ENCODE measurements around the gene NGFR.
A peak's percentile ranks its signal among the peaks of the same experiment; 100 is the strongest.

NGFR gene

DNA sequence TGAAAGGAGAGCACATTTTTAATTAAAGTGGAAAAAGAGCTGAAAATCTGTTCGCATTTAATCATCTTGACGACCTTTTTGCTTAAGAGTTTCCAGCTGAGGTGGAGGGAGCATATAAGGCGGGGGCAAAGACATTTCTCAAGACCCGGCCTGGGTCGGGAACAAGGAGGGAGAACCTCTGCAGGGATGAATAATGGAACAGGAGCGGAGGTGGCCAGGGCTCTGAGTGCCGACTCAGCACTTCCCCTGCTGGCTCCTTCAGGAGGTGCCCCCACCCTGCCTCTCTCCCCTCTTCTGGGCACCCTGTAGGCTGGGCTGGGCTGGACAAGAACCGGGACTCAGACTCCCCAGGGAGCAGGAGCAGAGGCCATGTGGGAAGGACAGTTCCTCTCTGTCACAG lies 7.9 kb upstream of the NGFR start:
- H3K27ac ChIP-seq, result no peak overlapping the region
- no peaks in the 10 kb centered on the region for H3K9me3 ChIP-seq (ENCODE audit: low read depth, low read length)
- H3K4me3 ChIP-seq, result no peak overlapping the region
- no peak for TF ChIP-seq FOXP2 (optimal IDR thresholded peaks at IDR 0.05; ENCODE audit: control extremely low read depth, extremely low read length, insufficient read depth)
- no peak for TF ChIP-seq EZH2 (IDR thresholded peaks at IDR 0.05)
- TF ChIP-seq POLR2AphosphoS5 (IDR thresholded peaks at IDR 0.05; ENCODE audit: borderline replicate concordance, low read depth, low read length), result no peak
- DNase-seq (ENCODE audit: low read depth, low spot score), result no peak
- H3K9ac ChIP-seq (ENCODE audit: insufficient read length), result no peak overlapping the region
- H3K36me3 ChIP-seq (ENCODE audit: insufficient read depth, low read length), result no peaks in the 10 kb centered on the region

DNA sequence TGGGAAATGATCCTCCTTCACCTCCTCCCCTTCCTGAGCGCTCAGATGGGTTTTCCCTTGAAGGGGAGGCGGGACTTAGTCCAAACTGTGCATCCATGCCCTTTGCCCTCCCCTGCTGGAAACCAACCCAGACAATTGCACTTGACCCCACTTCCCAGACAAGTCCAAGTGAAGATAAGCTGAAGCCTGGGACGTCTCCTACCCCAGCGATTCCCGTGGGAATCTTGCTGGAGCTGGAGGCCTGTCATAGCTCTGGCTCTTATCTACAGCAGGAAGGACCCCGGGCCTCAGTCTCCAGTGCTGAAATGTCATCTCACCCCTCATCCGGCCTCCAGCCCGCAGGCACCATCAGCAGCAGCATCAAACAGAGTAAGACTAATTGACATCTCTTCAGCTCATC lies 6.5 kb upstream of the NGFR start:
- DNase-seq (ENCODE audit: low read depth, low spot score), result no peak
- TF ChIP-seq POLR2AphosphoS5 (IDR thresholded peaks at IDR 0.05; ENCODE audit: borderline replicate concordance, low read depth, low read length), result no peak
- TF ChIP-seq FOXP2 (optimal IDR thresholded peaks at IDR 0.05; ENCODE audit: control extremely low read depth, extremely low read length, insufficient read depth), result no peak
- no peak for TF ChIP-seq EZH2 (IDR thresholded peaks at IDR 0.05)
- Histone ChIP-seq H3K4me3 (no peak overlapping the region), H3K9me3 (ENCODE audit: low read depth, low read length) (no peaks in the 10 kb centered on the region), H3K9ac (ENCODE audit: insufficient read length) (no peak overlapping the region), H3K27ac (no peak overlapping the region), H3K36me3 (ENCODE audit: insufficient read depth, low read length) (no peaks in the 10 kb centered on the region)

DNA sequence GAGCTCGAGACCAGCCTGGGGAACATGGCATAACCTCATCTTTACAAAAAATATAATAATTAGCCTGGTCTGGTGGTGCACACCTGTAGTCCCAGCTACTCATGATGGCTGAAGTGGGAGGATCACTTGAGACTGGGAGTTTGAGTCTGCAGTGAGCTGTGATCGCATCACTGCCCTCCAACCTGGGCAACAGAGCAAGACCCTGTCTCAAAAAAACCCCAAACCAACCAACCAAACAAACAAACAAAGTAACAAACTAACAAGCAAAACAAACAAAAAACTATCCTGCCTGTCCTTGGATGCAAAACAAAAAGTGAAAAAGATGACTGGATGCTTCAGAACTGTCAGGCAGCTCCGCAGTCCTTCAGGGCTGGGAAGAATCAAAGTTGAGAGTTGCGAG lies 5.7 kb upstream of the NGFR start:
- Histone ChIP-seq H3K27ac (no peak overlapping the region), H3K36me3 (ENCODE audit: insufficient read depth, low read length) (no peaks in the 10 kb centered on the region), H3K4me3 (no peak overlapping the region), H3K9me3 (ENCODE audit: low read depth, low read length) (no peaks in the 10 kb centered on the region), H3K9ac (ENCODE audit: insufficient read length) (no peak overlapping the region)
- no peak for DNase-seq (ENCODE audit: low read depth, low spot score)
- TF ChIP-seq EZH2 (IDR thresholded peaks at IDR 0.05), result no peak
- no peak for TF ChIP-seq FOXP2 (optimal IDR thresholded peaks at IDR 0.05; ENCODE audit: control extremely low read depth, extremely low read length, insufficient read depth)
- no peak for TF ChIP-seq POLR2AphosphoS5 (IDR thresholded peaks at IDR 0.05; ENCODE audit: borderline replicate concordance, low read depth, low read length)

DNA sequence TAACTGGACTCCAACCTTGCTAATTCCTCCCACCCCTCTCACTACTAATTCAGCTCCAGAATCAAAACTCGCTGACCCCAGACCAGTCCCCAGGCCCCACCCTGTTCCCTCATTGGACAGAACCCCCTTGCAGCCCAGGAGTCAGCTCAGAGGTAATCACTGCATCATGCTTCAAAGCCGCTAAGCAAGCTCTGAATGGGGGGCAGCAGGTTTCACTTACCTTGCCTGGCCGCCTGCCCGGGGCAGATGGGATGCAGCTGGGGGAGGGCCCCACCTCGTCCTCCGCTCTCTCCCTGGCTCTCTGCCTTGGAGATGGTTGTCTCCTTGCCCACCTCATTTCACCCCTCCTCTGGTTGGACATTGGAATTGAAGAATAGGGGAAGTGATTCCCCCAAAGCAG lies 4.8 kb upstream of the NGFR start:
- Histone ChIP-seq H3K4me3 (no peak overlapping the region), H3K36me3 (ENCODE audit: insufficient read depth, low read length) (no peaks in the 10 kb centered on the region), H3K9me3 (ENCODE audit: low read depth, low read length) (no peaks in the 10 kb centered on the region), H3K27ac (no peak overlapping the region), H3K9ac (ENCODE audit: insufficient read length) (no peak overlapping the region)
- DNase-seq (ENCODE audit: low read depth, low spot score), result no peak
- TF ChIP-seq FOXP2 (optimal IDR thresholded peaks at IDR 0.05; ENCODE audit: control extremely low read depth, extremely low read length, insufficient read depth) (no peak), EZH2 (IDR thresholded peaks at IDR 0.05) (no peak), POLR2AphosphoS5 (IDR thresholded peaks at IDR 0.05; ENCODE audit: borderline replicate concordance, low read depth, low read length) (no peak)

DNA sequence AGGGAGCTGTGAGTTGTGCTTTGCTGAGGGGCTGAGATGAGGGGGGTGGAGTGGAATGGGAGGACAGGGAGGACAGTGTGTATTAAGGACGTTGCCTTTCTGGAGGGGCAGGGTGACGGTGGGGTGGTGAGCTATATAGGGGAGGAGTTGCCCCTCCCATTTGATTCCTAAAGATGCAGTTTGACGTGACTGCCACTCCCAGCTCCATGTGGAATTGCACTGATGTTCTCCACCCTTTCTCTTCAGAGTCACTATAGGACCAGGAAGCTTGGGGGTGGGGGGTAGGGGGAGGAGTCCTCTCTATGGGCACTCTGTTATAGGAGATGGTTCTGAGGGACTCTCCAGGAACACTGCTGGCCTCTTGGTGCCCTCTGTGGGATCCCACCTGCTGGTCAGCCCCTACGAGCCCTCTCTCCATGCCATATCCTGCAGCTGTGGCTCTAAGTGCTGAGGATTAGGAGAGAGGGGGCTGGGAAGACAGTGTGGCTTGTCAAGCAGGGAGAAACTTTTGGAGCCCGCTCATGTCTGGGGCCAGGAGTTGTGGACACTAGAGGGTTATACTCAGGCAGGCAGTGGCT lies 3.8 kb upstream of the NGFR start:
- Histone ChIP-seq H3K9me3 (ENCODE audit: low read depth, low read length) (no peaks in the 10 kb centered on the region), H3K27ac (no peak overlapping the region), H3K9ac (ENCODE audit: insufficient read length) (no peak overlapping the region), H3K36me3 (ENCODE audit: insufficient read depth, low read length) (no peaks in the 10 kb centered on the region), H3K4me3 (no peak overlapping the region)
- no peak for DNase-seq (ENCODE audit: low read depth, low spot score)
- TF ChIP-seq EZH2 (IDR thresholded peaks at IDR 0.05) (no peak), FOXP2 (optimal IDR thresholded peaks at IDR 0.05; ENCODE audit: control extremely low read depth, extremely low read length, insufficient read depth) (no peak), POLR2AphosphoS5 (IDR thresholded peaks at IDR 0.05; ENCODE audit: borderline replicate concordance, low read depth, low read length) (no peak)

DNA sequence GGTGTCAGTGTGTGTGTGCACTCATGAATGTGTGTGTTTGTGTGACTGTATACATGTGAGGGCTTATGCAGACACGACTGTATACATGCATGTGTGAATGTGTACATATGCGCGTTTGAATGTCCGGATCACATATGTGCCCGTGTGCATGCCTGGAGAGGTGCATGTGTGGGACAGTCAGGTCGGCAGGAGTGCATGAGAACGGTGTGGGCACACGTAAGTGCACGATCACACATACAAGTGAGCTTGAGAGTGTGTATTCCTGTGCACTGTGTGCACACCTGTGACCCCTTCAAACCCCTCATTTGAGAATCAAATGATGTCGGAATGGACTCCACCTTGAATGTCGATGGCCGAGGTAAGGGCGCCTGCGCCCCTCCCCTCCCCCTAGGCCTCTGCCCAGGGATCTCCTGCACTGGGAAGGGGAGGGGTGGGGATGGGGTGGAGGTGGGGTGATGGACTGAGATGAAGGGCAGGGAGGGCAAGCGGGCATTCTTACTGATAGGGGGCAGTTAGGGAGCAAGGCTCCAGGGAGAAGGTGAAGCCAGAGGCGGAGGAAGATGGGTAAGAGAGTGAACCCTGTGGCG lies 601 bp upstream of the NGFR start:
- DNase-seq (ENCODE audit: low read depth, low spot score), result no peak
- H3K4me3 ChIP-seq, result peak overlapping the region; percentile 58
- H3K36me3 ChIP-seq (ENCODE audit: insufficient read depth, low read length), result no peaks in the 10 kb centered on the region
- no peak overlapping the region for H3K9ac ChIP-seq (ENCODE audit: insufficient read length)
- TF ChIP-seq FOXP2 (optimal IDR thresholded peaks at IDR 0.05; ENCODE audit: control extremely low read depth, extremely low read length, insufficient read depth) (no peak), EZH2 (IDR thresholded peaks at IDR 0.05) (no peak), POLR2AphosphoS5 (IDR thresholded peaks at IDR 0.05; ENCODE audit: borderline replicate concordance, low read depth, low read length) (no peak)
- H3K27ac ChIP-seq, result no peak overlapping the region
- no peaks in the 10 kb centered on the region for H3K9me3 ChIP-seq (ENCODE audit: low read depth, low read length)

DNA sequence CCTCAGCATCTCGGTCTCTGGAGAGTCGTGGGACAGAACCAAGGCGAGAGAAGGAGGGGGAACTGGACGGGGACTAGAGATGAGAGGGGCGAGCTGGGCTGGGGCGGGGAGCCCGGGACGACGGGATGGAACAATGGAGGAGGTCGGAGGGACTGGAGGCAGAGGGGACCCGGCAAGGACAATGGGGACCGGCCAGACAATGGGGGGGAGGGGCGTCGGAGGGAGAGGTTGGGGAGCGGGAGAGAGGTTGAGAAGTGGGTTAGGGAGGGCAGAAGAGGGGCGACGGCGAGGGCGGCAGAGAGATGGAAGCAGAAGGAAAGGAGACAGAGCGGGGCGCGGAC lies 719 bp downstream of the NGFR start:
- Histone ChIP-seq H3K4me3 (peak overlapping the region; percentile 94), H3K9ac (ENCODE audit: insufficient read length) (peak overlapping the region; percentile 75)
- TF ChIP-seq FOXP2 (optimal IDR thresholded peaks at IDR 0.05; ENCODE audit: control extremely low read depth, extremely low read length, insufficient read depth) (no peak), POLR2AphosphoS5 (IDR thresholded peaks at IDR 0.05; ENCODE audit: borderline replicate concordance, low read depth, low read length) (no peak), EZH2 (IDR thresholded peaks at IDR 0.05) (no peak)

DNA sequence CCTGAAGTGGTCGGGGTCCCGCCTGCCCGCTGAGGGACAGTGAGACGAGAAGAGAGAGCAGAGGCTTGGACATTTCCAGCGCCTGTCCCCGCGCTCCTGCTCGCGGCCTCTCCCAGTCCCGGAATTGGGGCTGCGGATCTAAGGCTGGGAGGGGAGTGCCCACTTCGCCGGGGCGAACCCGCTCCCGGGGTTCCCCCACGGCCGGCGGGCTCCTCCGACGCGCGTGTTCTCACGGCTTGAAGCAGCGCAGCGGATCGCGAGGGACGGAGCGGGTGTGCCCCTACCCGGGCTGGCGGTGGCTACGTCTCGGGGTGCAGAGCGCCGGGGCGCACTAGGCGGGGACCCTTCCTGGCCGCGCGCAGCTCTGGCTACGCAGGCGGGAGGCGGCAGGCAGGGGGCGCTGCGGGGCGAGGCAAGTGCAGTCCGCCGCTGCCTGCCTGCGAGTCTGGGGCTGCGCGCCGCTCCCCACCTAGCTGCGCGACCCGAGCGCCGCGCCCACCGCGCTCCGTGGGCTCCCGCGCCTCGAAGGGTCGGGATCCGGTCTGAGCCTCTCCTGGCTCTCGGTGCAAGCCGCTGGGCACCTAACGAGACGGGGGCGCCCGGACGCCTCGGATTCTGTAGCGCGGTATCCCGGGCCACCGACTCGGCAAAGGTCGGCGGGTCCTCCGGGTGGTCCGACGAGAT lies 1.2 kb downstream of the NGFR start:
- no peak overlapping the region for H3K27ac ChIP-seq
- no peak for DNase-seq (ENCODE audit: low read depth, low spot score)
- H3K9me3 ChIP-seq (ENCODE audit: low read depth, low read length), result no peaks in the 10 kb centered on the region
- TF ChIP-seq POLR2AphosphoS5 (IDR thresholded peaks at IDR 0.05; ENCODE audit: borderline replicate concordance, low read depth, low read length) (no peak), EZH2 (IDR thresholded peaks at IDR 0.05) (no peak), FOXP2 (optimal IDR thresholded peaks at IDR 0.05; ENCODE audit: control extremely low read depth, extremely low read length, insufficient read depth) (no peak)
- H3K36me3 ChIP-seq (ENCODE audit: insufficient read depth, low read length), result no peaks in the 10 kb centered on the region
- peak overlapping the region; percentile 94 for H3K4me3 ChIP-seq
- H3K9ac ChIP-seq (ENCODE audit: insufficient read length), result peak overlapping the region; percentile 75

More for the DNA sequence above, 719 bp downstream of the NGFR start:
- no peaks in the 10 kb centered on the region for H3K9me3 ChIP-seq (ENCODE audit: low read depth, low read length)
- no peak overlapping the region for H3K27ac ChIP-seq
- no peak for DNase-seq (ENCODE audit: low read depth, low spot score)
- no peaks in the 10 kb centered on the region for H3K36me3 ChIP-seq (ENCODE audit: insufficient read depth, low read length)
